Measurements from ENCODE around the gene NCKAP5. TPM values are rescaled to one million over a fixed set of nuclear protein-coding genes. Genes with fewer than 3 reads are reported as not detected.
"Not testable (repeated sequence)": the region's sequence is repeated elsewhere in the genome, so short reads cannot be mapped to it uniquely, and the experiment has no call there.

The NCKAP5 gene
- total RNA-seq, 4 donors from 2014 or later = 0.55 to 6.6 (median 3.3) TPM; not detected in 1

DNA sequence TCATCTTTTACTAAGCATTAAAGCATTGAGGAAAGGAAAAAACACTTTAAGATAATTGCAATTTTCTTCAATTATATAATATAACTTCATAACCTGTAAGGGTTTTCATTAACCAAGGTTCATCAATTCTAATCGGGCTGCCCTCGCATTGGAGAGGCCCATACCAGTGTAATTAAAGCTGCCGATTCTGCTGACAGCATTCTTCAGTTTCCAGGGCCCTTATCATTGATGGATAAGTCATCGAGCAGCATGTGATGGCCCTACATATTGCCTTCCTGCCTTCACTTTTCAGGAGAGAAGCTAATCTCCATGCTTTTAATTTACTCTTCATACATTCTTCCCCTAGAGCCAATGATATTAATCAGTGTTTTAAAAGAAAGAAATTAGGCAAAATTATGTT is 92.0 kb downstream of the NCKAP5 start:
- Histone ChIP-seq H3K4me1 (no peaks in the 10 kb centered on the region), H3K27me3 (no peaks in the 10 kb centered on the region), H3K27ac (no peak overlapping the region), H3K36me3 (no peaks in the 10 kb centered on the region), H3K4me3 (no peak overlapping the region), H3K9me3 (no peaks in the 10 kb centered on the region)
- intact Hi-C loops (cut with DNase I; ENCODE audit: low total_unique reads) = no loop called here
- no peak for TF ChIP-seq POLR2A (IDR thresholded peaks at IDR 0.05)
- TF ChIP-seq, protein P1, sequence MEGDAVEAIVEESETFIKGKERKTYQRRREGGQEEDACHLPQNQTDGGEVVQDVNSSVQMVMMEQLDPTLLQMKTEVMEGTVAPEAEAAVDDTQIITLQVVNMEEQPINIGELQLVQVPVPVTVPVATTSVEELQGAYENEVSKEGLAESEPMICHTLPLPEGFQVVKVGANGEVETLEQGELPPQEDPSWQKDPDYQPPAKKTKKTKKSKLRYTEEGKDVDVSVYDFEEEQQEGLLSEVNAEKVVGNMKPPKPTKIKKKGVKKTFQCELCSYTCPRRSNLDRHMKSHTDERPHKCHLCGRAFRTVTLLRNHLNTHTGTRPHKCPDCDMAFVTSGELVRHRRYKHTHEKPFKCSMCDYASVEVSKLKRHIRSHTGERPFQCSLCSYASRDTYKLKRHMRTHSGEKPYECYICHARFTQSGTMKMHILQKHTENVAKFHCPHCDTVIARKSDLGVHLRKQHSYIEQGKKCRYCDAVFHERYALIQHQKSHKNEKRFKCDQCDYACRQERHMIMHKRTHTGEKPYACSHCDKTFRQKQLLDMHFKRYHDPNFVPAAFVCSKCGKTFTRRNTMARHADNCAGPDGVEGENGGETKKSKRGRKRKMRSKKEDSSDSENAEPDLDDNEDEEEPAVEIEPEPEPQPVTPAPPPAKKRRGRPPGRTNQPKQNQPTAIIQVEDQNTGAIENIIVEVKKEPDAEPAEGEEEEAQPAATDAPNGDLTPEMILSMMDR (IDR thresholded peaks at IDR 0.05) = no peak
- DNase-seq = no peak

DNA sequence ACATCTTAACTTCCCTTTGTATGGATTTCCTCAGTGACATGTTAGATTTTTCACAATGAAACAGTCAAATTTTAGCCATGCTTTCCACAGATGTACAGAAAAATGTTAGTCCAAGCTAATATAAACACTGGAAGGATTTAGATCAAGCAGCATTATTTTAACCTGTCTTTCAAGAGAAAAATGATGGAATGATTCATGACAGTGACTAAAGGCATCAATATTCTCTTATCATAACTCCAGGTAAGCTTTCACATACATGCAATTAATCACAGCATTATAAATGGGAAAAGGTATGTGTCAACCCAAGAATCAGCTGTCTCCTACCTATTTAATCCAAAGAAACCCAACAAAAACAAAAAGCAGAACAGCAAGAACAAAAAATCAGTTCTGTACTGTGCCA is 92.7 kb downstream of the NCKAP5 start:
- H3K4me3 ChIP-seq = no peak overlapping the region
- intact Hi-C loops (cut with DNase I; ENCODE audit: low total_unique reads) = no loop called here
- H3K27me3 ChIP-seq = no peaks in the 10 kb centered on the region
- H3K36me3 ChIP-seq = no peaks in the 10 kb centered on the region
- no peak for DNase-seq
- TF ChIP-seq, protein P1 (IDR thresholded peaks at IDR 0.05) = no peak
- no peak for TF ChIP-seq POLR2A (IDR thresholded peaks at IDR 0.05)
- no peaks in the 10 kb centered on the region for H3K9me3 ChIP-seq
- H3K4me1 ChIP-seq = no peaks in the 10 kb centered on the region
- H3K27ac ChIP-seq = no peak overlapping the region

DNA sequence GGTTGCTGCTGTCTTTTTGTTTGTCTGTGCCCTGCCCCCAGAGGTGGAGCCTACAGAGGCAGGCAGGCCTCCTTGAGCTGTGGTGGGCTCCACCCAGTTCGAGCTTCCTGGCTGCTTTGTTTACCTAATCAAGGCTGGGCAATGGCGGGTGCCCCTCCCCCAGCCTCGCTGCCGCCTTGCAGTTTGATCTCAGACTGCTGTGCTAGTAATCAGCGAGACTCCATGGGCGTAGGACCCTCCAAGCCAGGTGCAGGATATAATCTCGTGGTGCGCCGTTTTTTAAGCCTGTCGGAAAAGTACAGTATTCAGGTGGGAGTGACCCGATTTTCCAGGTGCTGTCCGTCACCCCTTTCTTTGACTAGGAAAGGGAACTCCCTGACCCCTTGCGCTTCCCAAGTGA is 97.8 kb downstream of the NCKAP5 start:
- H3K27ac ChIP-seq; DNase-seq; H3K4me3 ChIP-seq; H3K4me1 ChIP-seq; H3K9me3 ChIP-seq; H3K36me3 ChIP-seq; intact Hi-C loops (cut with DNase I; ENCODE audit: low total_unique reads); H3K27me3 ChIP-seq: not testable (repeated sequence)

DNA sequence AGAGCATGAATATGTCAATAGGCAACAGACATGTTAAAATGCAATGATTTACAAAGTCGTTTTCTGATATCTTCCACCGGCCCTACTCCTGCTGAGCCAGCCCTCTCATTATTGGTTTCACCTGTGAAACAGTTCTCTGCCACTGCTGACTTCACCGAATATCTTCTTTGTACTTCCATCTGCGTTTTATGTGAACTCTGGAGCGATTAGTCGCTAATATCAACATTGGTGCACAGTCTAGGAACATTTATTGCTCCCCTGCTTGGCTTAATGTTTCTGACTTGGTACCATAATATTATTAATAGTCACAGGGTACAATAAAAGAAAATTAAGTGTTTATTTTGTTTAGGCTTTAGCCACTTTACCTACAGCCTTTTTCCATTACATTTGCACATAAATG is 105.5 kb downstream of the NCKAP5 start:
- Histone ChIP-seq H3K4me3 (no peak overlapping the region), H3K4me1 (no peaks in the 10 kb centered on the region), H3K27ac (no peak overlapping the region), H3K9me3 (no peaks in the 10 kb centered on the region), H3K36me3 (no peaks in the 10 kb centered on the region), H3K27me3 (no peaks in the 10 kb centered on the region)
- DNase-seq = no peak
- TF ChIP-seq, protein P1 (IDR thresholded peaks at IDR 0.05) = no peak
- no peak for TF ChIP-seq POLR2A (IDR thresholded peaks at IDR 0.05)
- intact Hi-C loops (cut with DNase I; ENCODE audit: low total_unique reads) = no loop called here

DNA sequence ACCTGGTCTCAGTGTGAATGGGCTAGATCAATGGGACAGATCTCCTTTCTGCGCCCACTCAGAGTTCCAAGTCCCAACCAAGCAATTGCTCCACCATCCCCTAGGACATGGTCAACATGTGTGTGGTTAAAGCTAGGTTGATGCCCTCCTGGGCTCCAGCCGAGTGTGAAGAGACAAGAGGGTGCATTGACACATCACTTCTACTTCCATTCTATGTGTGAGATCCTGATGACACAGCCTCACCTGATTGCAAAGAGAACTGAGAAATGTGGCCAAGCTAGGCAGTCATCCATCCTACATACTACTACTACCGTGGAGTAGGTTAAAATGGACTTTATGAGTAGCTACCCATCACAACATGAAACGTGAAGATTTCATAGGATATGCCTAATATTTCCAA is 106.8 kb downstream of the NCKAP5 start:
- Histone ChIP-seq H3K4me1 (no peaks in the 10 kb centered on the region), H3K4me3 (no peak overlapping the region), H3K36me3 (no peaks in the 10 kb centered on the region), H3K27me3 (no peaks in the 10 kb centered on the region), H3K9me3 (no peaks in the 10 kb centered on the region), H3K27ac (no peak overlapping the region)
- intact Hi-C loops (cut with DNase I; ENCODE audit: low total_unique reads) = no loop called here
- TF ChIP-seq, protein P1 (IDR thresholded peaks at IDR 0.05) = no peak
- TF ChIP-seq POLR2A (IDR thresholded peaks at IDR 0.05) = no peak
- no peak for DNase-seq

DNA sequence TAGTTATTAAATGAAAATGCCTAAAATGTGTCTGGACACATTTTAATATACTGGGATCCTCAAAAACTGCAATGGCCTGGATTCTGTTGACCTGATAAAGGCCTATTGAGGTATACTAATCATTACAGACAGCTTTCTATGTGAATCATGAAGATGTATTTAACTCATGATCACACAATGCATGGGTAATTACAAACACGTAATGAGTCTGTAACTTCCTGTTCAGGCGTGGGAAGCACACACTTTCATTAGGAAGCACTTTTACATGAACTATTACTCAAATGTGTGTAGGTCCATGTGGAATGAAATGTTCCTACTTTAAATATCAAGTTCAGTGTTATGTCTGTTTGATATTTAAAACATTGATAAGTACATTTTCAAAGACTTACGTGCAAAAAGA is 108.7 kb downstream of the NCKAP5 start:
- intact Hi-C loops (cut with DNase I; ENCODE audit: low total_unique reads) = no loop called here
- TF ChIP-seq, protein P1 (IDR thresholded peaks at IDR 0.05) = no peak
- no peak for TF ChIP-seq POLR2A (IDR thresholded peaks at IDR 0.05)
- H3K36me3 ChIP-seq = no peaks in the 10 kb centered on the region
- H3K4me1 ChIP-seq = no peaks in the 10 kb centered on the region
- no peak for DNase-seq
- H3K27me3 ChIP-seq = no peaks in the 10 kb centered on the region
- H3K9me3 ChIP-seq = no peaks in the 10 kb centered on the region
- no peak overlapping the region for H3K4me3 ChIP-seq
- no peak overlapping the region for H3K27ac ChIP-seq
